Ureter (tissue), 1 donor: ENCODE data around the gene ACOT11. TPM values are rescaled to one million over a fixed set of nuclear protein-coding genes. Genes with fewer than 3 reads are reported as not detected.

ENCODE experiments used
- DNase-seq: peaks from one replicate; pipeline ENCODE4 v3.0.0-alpha.2; 2020; ENCODE audit warnings: low spot score
- total RNA-seq: library from RNA; stranded (reverse); gene quantifications from one replicate; pipeline ENCODE4 v1.2.4, GENCODE V29; 2023
- donor health status: DM: yes; HTN: yes; CAD: no.

The ACOT11 gene
- total RNA-seq, 1 donor from 2014 or later, result 53.7 TPM

DNA sequence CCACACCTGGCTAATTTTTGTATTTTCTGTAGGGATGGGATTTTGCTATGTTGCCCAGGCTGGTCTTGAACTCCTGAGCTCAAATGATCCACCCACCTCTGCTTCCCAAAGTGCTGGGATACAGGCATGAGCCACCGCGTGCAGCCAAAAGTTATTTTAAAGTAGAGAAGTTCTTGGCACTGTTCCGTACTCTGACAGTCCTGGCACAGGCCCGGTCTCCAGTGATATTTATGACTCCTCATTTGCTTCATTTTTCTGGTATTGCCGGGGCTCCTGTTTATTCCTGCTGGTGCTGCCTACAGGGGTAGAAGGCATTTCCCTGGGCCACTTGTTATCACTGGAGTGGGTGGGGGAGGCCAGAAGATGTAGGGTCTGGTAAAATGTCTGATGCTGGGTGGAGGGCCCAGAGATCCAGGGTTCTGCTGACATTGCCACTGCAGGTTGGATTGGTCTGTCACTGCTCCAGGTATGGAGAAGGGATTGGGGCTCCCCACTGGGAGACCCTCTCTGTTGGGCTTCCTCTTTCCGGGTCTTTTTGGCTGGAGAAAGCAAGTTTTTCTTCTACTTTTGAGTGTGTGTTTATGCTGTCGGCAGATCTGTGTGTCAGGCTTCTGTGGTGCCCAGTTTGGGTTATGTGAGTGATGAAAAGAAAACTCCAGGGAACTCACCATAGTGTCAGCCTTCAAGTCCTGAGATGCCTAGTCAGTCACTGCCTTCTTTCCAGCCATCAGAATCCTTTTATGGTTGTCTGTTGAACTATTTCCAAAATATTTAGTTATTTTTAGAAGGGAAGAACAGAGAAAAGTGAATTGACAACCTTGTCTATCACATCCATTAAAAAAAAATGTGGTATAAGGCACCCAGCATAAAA lies 98.0 kb downstream of the ACOT11 start:
- peak; percentile 57 for DNase-seq

DNA sequence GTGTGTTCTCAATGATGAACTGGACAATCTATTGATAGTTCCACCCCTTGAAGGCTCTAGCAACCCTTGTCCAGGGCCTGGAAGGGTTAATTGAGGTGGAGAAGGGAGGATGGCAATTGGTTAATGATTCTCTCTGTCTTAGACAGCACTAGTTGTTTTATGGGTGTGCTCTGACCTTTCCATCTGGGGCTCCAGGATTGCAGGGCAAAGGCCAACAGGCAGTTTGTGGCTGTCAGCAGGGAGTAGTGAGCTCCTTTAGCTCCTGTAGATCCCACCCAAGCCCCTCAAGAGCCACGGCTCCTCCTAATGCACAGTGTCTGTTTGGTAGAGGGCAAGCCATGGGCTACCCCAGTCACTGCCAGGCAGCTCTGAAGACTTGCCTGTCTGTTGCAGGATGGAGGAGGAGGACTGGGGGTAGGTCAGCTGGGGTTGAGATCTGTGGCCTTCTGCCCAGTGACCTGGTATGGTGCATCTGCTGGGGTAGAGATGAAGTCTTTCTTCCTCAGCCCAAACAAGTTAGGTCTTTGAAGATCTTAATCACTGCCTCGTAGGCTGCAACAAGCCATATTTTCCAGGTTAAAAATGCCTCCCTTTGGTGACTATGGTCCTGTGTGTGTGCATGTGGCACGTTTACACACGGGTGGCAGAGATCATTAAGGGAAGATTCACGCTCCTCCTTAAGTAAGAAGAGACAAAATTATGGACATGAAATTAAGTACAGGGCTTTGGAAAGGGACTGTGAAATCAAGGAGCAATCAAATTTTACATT lies 101.3 kb downstream of the ACOT11 start:
- DNase-seq, result no peak

DNA sequence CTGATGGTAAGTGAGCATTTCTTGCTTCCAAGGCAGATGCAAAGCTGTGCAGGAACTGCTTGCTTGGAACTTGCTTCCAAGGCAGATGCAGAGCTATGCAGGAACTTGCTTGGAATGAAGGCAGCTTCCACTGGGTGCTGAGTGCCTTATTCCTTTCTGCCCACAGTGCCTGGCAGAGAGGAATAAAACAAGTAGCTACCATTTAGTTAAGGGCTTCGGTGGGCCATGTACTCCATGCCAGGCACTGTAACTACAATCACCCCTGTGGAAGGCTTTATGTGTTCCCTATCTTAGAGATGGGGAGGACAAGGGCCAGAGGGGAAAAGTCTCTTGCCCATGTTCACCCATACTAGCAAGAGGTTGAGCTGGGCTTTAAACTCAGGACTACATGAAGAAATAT lies 101.9 kb downstream of the ACOT11 start:
- no peak for DNase-seq

- DNase-seq, result no peak
Observed at GRCh38 chr1:54650417-54650816, 102.4 kb downstream of the ACOT11 start.

DNA sequence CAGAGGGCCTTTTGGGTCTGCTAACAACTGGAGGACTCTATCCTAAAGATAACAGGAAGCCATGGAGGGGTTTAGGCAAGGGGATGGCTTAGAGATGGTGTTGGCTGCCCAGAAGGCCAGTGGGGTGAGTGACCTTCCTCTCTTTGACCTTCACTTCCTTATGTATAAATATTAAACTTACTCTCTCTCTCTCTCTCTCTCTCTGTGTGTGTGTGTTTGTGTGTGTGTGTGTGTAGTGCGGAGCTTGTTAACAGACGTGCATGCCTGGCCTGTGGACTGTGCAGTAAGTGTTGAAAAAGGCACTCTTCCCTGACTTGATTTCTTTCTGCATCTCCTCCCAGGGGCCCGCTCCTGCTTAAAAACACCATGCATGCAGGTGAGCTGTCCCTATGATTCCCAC lies 103.6 kb downstream of the ACOT11 start:
- no peak for DNase-seq

GRCh38 chr1:54652168-54652567 lies 104.1 kb downstream of the ACOT11 start:
- DNase-seq, result no peak

DNA sequence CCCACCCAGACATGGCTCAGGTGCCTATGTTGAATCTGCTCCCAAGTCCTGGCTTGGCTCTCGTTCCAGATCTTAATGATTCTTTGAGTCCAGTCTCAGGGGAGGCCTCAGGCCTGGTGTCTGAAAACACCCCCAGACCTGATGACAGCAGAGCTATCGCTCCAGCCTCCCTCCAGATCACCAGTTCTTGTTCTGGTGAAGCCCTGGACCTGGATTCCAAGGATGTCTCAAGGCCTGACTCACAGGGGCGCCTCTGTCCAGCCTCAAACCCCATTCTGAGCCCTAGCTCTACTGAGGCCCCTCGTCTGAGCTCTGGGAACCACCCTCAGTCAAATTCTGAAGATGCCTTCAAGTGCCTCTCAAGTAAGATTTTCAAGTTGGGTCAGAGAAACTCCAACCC lies 105.0 kb downstream of the ACOT11 start:
- DNase-seq, result no peak

GRCh38 chr1:54658164-54658913 lies 110.3 kb downstream of the ACOT11 start:
- no peak for DNase-seq

Other genes starting within 250 kb of the ACOT11 start
- gene SSBP3, start 141.8 kb upstream of the ACOT11 start, total RNA-seq, result 47.3 TPM
- not detected for gene FAM151A, start 75.3 kb downstream of the ACOT11 start, total RNA-seq
- gene MROH7, start 93.6 kb downstream of the ACOT11 start, total RNA-seq, result 25.2 TPM
- gene TTC4, start 167.6 kb downstream of the ACOT11 start, total RNA-seq, result 24.8 TPM
- 6.2 TPM for gene PARS2, start 216.3 kb downstream of the ACOT11 start, total RNA-seq